HAP-1 (cell line): ENCODE data around the gene CARS1.

ENCODE experiments used
- DNase-seq, 2 experiments: peaks; one replicate each; pipeline ENCODE4 v3.0.0-alpha.2; 2016 to 2020; ENCODE audit warnings: low spot score in 2 of 2
- H3K27me3 ChIP-seq: fragments of 250-450 bp; sonication (Bioruptor Pico); 2 replicates; pipeline ENCODE4 v1.5.1; 2020; ENCODE audit warnings: low read depth, mild to moderate bottlenecking, moderate library complexity
- H3K36me3 ChIP-seq: fragments of 250-450 bp; sonication (Bioruptor Pico); replicated peaks from 2 replicates; pipeline ENCODE4 v1.5.1; 2020; ENCODE audit warnings: mild to moderate bottlenecking
- H3K4me1 ChIP-seq: fragments of 250-450 bp; sonication (Bioruptor Pico); 2 replicates; pipeline ENCODE4 v1.5.1; 2020; ENCODE audit warnings: mild to moderate bottlenecking
- H3K4me3 ChIP-seq: fragments of 250-450 bp; sonication (Bioruptor Pico); 2 replicates; pipeline ENCODE4 v1.5.1; 2020; ENCODE audit warnings: mild to moderate bottlenecking, moderate library complexity
- H3K9me3 ChIP-seq: fragments of 250-450 bp; sonication (Bioruptor Pico); 2 replicates; pipeline ENCODE4 v1.5.1; 2020; ENCODE audit warnings: mild to moderate bottlenecking, moderate library complexity
- in situ Hi-C: fragments of 300-500 bp; cut with MboI; formaldehyde crosslinking; loops from 3 replicates; pipeline ENCODE4 v1.14.3; 2020; ENCODE audit warnings: low sequenced_read_pairs, inconsistent platforms, mixed read lengths

CARS1 gene

DNA sequence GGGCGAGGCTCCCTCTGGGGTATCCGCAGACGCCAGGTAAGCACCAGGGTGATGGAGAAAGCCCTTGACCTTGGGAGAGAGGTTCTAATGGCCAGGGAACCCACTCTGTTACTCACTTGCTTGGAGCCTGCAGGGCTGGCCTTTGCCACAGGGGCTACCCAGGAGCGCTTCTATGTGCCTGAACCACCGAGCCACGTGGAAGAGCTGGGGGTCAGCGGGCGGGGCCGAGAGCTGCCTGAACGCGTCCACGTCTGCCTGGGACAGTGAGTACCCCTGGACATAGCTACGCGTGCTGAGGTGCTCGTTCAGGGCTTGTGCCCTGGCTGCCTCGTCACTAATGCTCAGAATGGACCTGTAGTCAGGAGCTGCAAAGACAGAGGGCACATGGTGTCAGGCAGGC lies 9.6 kb downstream of the CARS1 start:
- peaks cover 51% of the 10 kb centered on the region for H3K36me3 ChIP-seq
- in situ Hi-C loops, result no loop called here
- H3K4me3 ChIP-seq, result no peak overlapping the region
- H3K4me1 ChIP-seq, result peaks cover 6% of the 10 kb centered on the region; the same call in 1 of the 2 replicates
- no peaks in the 10 kb centered on the region for H3K27me3 ChIP-seq
- H3K9me3 ChIP-seq, result no peaks in the 10 kb centered on the region
- no peak for DNase-seq

- H3K4me3 ChIP-seq, result no peak overlapping the region
- DNase-seq, result no peak
- no peaks in the 10 kb centered on the region; the same call in 1 of the 2 replicates for H3K4me1 ChIP-seq
- H3K27me3 ChIP-seq, result no peaks in the 10 kb centered on the region
- no peaks in the 10 kb centered on the region for H3K9me3 ChIP-seq
- in situ Hi-C loops, result no loop called here
- peaks cover 49% of the 10 kb centered on the region for H3K36me3 ChIP-seq
Measured at GRCh38 chr11:3046641-3047040, 10.6 kb downstream of the CARS1 start.

DNA sequence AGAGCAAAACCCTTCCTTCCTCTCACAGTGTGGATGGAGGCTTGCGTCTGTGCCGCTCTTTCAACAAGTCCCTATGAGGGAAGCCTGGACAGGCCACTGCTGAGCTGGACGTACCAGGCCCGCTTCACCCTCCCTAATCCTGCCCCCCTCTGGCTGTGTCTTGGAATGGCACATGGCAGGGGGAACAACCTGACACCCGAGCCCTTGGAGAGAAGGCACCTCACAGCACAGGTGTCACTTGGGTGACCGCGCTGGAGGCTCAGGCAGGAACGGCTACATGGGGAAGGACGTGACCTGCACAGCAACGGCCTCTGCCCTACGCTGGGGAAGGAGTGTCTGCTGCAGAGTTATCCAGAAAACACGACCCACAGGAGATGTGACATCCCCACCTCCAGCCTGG lies 11.0 kb downstream of the CARS1 start:
- no peak overlapping the region for H3K4me3 ChIP-seq
- DNase-seq, result peak in 1 of 2 experiments; percentile 31
- no peaks in the 10 kb centered on the region for H3K9me3 ChIP-seq
- no peaks in the 10 kb centered on the region for H3K4me1 ChIP-seq
- peaks cover 53% of the 10 kb centered on the region for H3K36me3 ChIP-seq
- in situ Hi-C loops, result no loop called here
- no peaks in the 10 kb centered on the region for H3K27me3 ChIP-seq

DNA sequence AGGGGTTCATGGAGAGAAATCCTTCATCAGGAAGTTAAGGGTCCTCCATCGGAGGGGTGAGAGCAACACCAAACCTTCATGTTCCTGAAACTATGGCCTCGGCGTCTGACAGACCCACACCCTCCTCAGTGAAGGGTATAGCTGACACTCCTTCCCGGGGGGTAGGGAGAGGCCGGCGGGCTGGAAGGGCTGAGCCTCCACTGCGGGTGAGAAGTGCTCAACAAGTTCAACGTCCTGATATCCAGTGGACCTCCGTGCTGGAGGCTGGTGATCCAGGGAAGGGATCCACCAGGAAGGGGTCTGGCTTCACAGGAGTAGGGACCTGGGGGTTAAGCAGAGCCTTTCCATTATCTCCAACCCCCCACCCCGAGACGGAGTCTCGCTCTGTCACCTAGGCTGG lies 12.3 kb downstream of the CARS1 start:
- no peak overlapping the region for H3K4me3 ChIP-seq
- H3K27me3 ChIP-seq, result no peaks in the 10 kb centered on the region
- DNase-seq, result no peak
- no peaks in the 10 kb centered on the region for H3K9me3 ChIP-seq
- H3K4me1 ChIP-seq, result no peaks in the 10 kb centered on the region
- H3K36me3 ChIP-seq, result peaks cover 65% of the 10 kb centered on the region
- in situ Hi-C loops, result loop anchor here (5.0 kb wide), 1 partner anchor 47 kb away; no protein-coding TSS in a partner anchor

- no peaks in the 10 kb centered on the region for H3K27me3 ChIP-seq
- no peaks in the 10 kb centered on the region for H3K4me1 ChIP-seq
- in situ Hi-C loops, result loop anchor here (5.0 kb wide), 1 partner anchor 48 kb away; no protein-coding TSS in a partner anchor
- H3K4me3 ChIP-seq, result no peak overlapping the region
- no peaks in the 10 kb centered on the region for H3K9me3 ChIP-seq
- H3K36me3 ChIP-seq, result peaks cover 66% of the 10 kb centered on the region
- no peak for DNase-seq
Measured at GRCh38 chr11:3044004-3044403, 13.2 kb downstream of the CARS1 start.

- no peak for DNase-seq
- no peaks in the 10 kb centered on the region for H3K9me3 ChIP-seq
- H3K4me3 ChIP-seq, result no peak overlapping the region
- H3K4me1 ChIP-seq, result no peaks in the 10 kb centered on the region
- H3K36me3 ChIP-seq, result peaks cover 72% of the 10 kb centered on the region
- H3K27me3 ChIP-seq, result no peaks in the 10 kb centered on the region
- in situ Hi-C loops, result loop anchor here (5.0 kb wide), 1 partner anchor 49 kb away; no protein-coding TSS in a partner anchor
Measured at GRCh38 chr11:3043315-3043871, 13.8 kb downstream of the CARS1 start.

- no peaks in the 10 kb centered on the region for H3K9me3 ChIP-seq
- H3K27me3 ChIP-seq, result no peaks in the 10 kb centered on the region
- no peaks in the 10 kb centered on the region for H3K4me1 ChIP-seq
- in situ Hi-C loops, result loop anchor here (5.0 kb wide), 1 partner anchor 50 kb away; no protein-coding TSS in a partner anchor
- DNase-seq, result no peak
- H3K36me3 ChIP-seq, result peaks cover 79% of the 10 kb centered on the region
- no peak overlapping the region for H3K4me3 ChIP-seq
Measured at GRCh38 chr11:3042496-3043314, 14.5 kb downstream of the CARS1 start.

DNA sequence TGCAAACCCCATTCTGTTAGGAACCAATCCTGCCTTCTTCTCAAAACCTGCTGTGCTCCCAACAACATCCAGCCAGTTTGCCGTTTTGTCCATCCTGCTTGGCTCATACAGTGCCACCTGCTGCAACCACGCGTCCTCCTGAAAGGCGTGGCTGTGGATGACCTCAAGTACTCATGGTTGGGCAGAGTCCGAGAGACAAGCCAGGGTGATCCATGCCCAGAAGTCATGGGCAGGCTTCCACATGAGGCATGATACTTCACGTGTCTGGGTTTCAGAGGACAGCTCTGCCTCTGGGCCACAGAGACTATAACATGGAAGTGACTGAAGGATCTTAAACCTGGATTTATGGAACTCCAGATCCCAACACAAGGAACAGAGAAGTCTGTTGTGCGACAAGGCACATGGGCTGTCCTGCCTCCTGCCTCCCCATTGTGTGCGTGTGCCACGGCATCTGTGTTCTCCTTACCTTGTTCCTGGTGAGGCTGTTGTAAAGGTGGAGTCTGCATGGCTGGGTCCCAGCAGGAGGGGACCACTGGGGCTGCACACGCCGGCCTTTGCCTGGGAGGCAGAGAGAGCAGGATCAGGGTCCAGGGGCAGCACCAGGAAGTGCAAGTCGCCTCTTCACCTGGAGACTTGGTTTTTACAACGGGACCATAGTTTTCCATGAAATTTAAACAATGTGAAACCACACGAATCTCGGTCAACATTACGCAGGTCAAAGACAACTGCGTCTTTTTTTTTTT lies 15.4 kb downstream of the CARS1 start:
- H3K27me3 ChIP-seq, result no peaks in the 10 kb centered on the region
- H3K4me1 ChIP-seq, result no peaks in the 10 kb centered on the region
- no peaks in the 10 kb centered on the region for H3K9me3 ChIP-seq
- in situ Hi-C loops, result loop anchor here (5.0 kb wide), 1 partner anchor 50 kb away; no protein-coding TSS in a partner anchor
- peaks cover 83% of the 10 kb centered on the region for H3K36me3 ChIP-seq
- no peak for DNase-seq
- no peak overlapping the region for H3K4me3 ChIP-seq

- in situ Hi-C loops, result loop anchor here (5.0 kb wide), 1 partner anchor 51 kb away; no protein-coding TSS in a partner anchor
- no peaks in the 10 kb centered on the region for H3K4me1 ChIP-seq
- H3K9me3 ChIP-seq, result no peaks in the 10 kb centered on the region
- DNase-seq, result no peak
- no peaks in the 10 kb centered on the region for H3K27me3 ChIP-seq
- no peak overlapping the region for H3K4me3 ChIP-seq
- H3K36me3 ChIP-seq, result peaks cover 84% of the 10 kb centered on the region
Measured at GRCh38 chr11:3040881-3041280, 16.3 kb downstream of the CARS1 start.

DNA sequence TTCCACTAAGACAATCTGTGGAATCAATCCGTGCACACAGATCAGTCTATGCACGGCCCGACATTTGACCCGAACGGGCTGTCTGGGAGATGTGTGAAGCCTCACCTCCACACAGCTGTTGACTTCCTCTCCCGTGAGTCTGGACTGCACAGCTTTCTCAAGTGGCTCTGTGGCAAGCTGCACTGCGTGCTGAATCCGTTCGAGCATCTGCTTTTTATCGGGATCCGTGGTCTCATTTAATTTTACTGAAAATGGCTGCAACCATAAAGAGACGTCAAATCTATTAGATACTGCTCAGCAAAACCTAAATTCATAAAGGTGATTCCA lies 19.3 kb downstream of the CARS1 start:
- no peak for DNase-seq
- H3K9me3 ChIP-seq, result no peaks in the 10 kb centered on the region
- no peaks in the 10 kb centered on the region for H3K27me3 ChIP-seq
- H3K36me3 ChIP-seq, result peaks cover 90% of the 10 kb centered on the region
- no peak overlapping the region for H3K4me3 ChIP-seq
- in situ Hi-C loops, result no loop called here
- no peaks in the 10 kb centered on the region for H3K4me1 ChIP-seq

DNA sequence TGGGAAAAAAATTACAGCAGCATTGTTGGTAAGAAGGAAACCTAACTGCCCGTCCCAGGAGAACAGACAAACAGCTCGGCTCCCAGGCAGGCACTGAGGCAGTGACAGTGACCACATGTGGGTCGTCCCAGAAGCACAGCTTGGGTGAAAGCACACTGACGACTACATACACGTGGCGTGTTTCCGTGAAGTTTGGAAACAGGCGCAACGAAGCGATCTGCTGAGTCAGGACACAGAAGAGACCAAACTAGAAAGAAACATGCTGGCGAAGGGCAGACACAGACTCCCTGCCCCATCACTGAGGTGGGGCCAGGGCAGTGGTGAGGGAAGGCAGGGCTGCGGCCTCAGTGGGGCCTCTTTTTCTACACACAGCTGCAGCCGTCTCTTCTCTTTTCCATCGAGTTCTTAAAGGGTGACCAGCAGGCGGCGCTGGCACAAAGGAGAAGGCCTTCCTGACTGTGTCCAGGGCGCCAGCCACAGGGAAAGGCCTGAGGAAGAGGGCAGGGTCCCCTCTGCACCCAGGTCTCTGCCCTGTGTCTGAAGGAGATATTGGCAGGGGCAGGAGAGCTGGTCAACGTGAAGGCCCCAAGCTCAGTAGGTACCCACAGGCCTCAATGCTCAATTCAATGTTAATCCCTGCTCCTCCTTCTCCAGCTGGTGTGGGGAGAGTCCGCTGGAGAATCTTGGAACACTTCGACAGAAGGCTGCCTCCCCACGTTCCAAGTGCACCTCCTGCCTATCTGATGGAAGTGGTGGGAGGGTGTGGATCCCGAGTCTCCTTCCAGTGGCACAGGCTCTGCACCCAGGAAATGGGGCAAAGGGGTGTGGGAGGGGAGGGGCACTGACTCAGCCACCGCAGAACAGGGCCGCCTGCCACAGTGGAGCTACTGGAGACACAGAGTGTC lies 19.9 kb downstream of the CARS1 start:
- Histone ChIP-seq H3K36me3 (peaks cover 91% of the 10 kb centered on the region), H3K27me3 (no peaks in the 10 kb centered on the region), H3K4me3 (no peak overlapping the region), H3K9me3 (no peaks in the 10 kb centered on the region), H3K4me1 (no peaks in the 10 kb centered on the region)
- in situ Hi-C loops, result no loop called here
- peak; percentile 60 to 87 for DNase-seq

DNA sequence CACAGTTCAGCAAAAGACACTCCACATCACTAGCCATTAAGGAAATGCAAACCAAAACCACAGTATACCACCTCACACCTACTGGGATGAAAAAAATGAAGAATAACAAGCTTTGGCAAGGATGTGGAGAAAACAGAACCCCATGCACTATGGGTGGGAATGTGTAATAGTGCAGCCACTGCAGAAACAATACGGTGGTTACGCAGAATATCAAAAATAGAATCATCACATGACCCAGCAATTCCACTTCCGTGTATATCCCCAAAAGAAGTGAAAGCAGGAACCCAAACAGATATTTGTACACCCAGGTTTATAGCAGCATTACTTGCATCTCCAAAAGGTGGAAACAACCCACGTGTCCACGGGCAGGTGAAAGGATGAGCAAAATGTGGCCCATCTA lies 20.8 kb downstream of the CARS1 start:
- Histone ChIP-seq H3K4me1 (no peaks in the 10 kb centered on the region), H3K9me3 (no peaks in the 10 kb centered on the region), H3K27me3 (no peaks in the 10 kb centered on the region), H3K4me3 (no peak overlapping the region), H3K36me3 (peaks cover 88% of the 10 kb centered on the region)
- in situ Hi-C loops, result no loop called here
- DNase-seq, result no peak

GRCh38 chr11:3035333-3035732 lies 21.9 kb downstream of the CARS1 start:
- Histone ChIP-seq H3K9me3 (no peaks in the 10 kb centered on the region), H3K36me3 (peaks cover 88% of the 10 kb centered on the region), H3K4me3 (no peak overlapping the region), H3K27me3 (no peaks in the 10 kb centered on the region), H3K4me1 (no peaks in the 10 kb centered on the region)
- DNase-seq, result no peak
- in situ Hi-C loops, result no loop called here
